ENCODE data around the gene SYT17.

SYT17 gene

GRCh38 chr16:19139436-19140091, 28.5 kb upstream of the SYT17 start:
- DNase-seq (ENCODE audit: low read depth in 2 of 2): no peak

- no peak for DNase-seq (ENCODE audit: low read depth in 2 of 2)
These were observed 27.6 kb upstream of the SYT17 start for GRCh38 chr16:19140396-19140795.

- no peak for DNase-seq (ENCODE audit: low read depth in 2 of 2)
These were observed 25.0 kb upstream of the SYT17 start for GRCh38 chr16:19142939-19143598.

GRCh38 chr16:19143599-19143956, 24.5 kb upstream of the SYT17 start:
- no peak for DNase-seq (ENCODE audit: low read depth in 2 of 2)

- DNase-seq (ENCODE audit: low read depth in 2 of 2): no peak
These were observed 23.0 kb upstream of the SYT17 start for GRCh38 chr16:19145010-19145409.

GRCh38 chr16:19147126-19147525, 20.9 kb upstream of the SYT17 start:
- no peak for DNase-seq (ENCODE audit: low read depth in 2 of 2)

- DNase-seq (ENCODE audit: low read depth in 2 of 2): no peak
These were observed 20.4 kb upstream of the SYT17 start for GRCh38 chr16:19147627-19148026.

GRCh38 chr16:19148189-19148588, 19.9 kb upstream of the SYT17 start:
- DNase-seq (ENCODE audit: low read depth in 2 of 2): no peak

- no peak for DNase-seq (ENCODE audit: low read depth in 2 of 2)
These were observed 16.7 kb upstream of the SYT17 start for GRCh38 chr16:19151310-19151709.

- no peak for DNase-seq (ENCODE audit: low read depth in 2 of 2)
These were observed 16.0 kb upstream of the SYT17 start for GRCh38 chr16:19152042-19152441.

- DNase-seq (ENCODE audit: low read depth in 2 of 2): no peak
These were observed 14.2 kb upstream of the SYT17 start for GRCh38 chr16:19153876-19154275.

GRCh38 chr16:19162085-19162484, 6.0 kb upstream of the SYT17 start:
- no peak for DNase-seq (ENCODE audit: low read depth in 2 of 2)

- DNase-seq (ENCODE audit: low read depth in 2 of 2): no peak
These were observed 4.8 kb upstream of the SYT17 start for GRCh38 chr16:19163215-19163614.

GRCh38 chr16:19164285-19164684, 3.8 kb upstream of the SYT17 start:
- no peak for DNase-seq (ENCODE audit: low read depth in 2 of 2)

GRCh38 chr16:19165101-19165500, 2.9 kb upstream of the SYT17 start:
- DNase-seq (ENCODE audit: low read depth in 2 of 2): no peak

- no peak for DNase-seq (ENCODE audit: low read depth in 2 of 2)
These were observed 1.5 kb upstream of the SYT17 start for GRCh38 chr16:19166500-19166899.

- DNase-seq (ENCODE audit: low read depth in 2 of 2): no peak
These were observed 486 bp downstream of the SYT17 start for GRCh38 chr16:19168371-19169081.

- DNase-seq (ENCODE audit: low read depth in 2 of 2): no peak
These were observed 1.1 kb downstream of the SYT17 start for GRCh38 chr16:19169082-19169639.

- DNase-seq (ENCODE audit: low read depth in 2 of 2): no peak
These were observed 2.1 kb downstream of the SYT17 start for GRCh38 chr16:19170043-19170655.

GRCh38 chr16:19172098-19172780, 4.2 kb downstream of the SYT17 start:
- DNase-seq (ENCODE audit: low read depth in 2 of 2): no peak

- no peak for DNase-seq (ENCODE audit: low read depth in 2 of 2)
These were observed 5.0 kb downstream of the SYT17 start for GRCh38 chr16:19173059-19173458.
